DND-41 (cell line): ENCODE data around the gene CLMN.

Experiments
- ATAC-seq: fragments of 200-7000 bp; cut with Tn5 transposase; 3 replicates; pipeline ENCODE4 v1.9.1; 2021; ENCODE audit warnings: low read depth; ENCODE audit not compliant: insufficient read depth
- DNase-seq: peaks from one replicate; pipeline ENCODE4 v3.0.0-alpha.2; 2020
- H2AFZ ChIP-seq: 2 replicates; pipeline ENCODE4 v1.6.0; 2012; ENCODE audit warnings: low read depth, low read length
- H3K27ac ChIP-seq: 2 replicates; pipeline ENCODE4 v1.5.1; 2012; ENCODE audit warnings: low read length, inconsistent platforms
- H3K27me3 ChIP-seq: fragments of 200-600 bp; sonication (generic); 2 replicates; pipeline ENCODE4 v1.6.0; 2012; ENCODE audit warnings: low read length, mild to moderate bottlenecking, inconsistent platforms; ENCODE audit not compliant: insufficient read depth, poor library complexity
- H3K36me3 ChIP-seq: 2 replicates; pipeline ENCODE4 v1.5.1; 2012; ENCODE audit warnings: low read length, inconsistent platforms; ENCODE audit not compliant: insufficient read depth
- H3K4me1 ChIP-seq: 2 replicates; pipeline ENCODE4 v1.5.1; 2012; ENCODE audit warnings: mild to moderate bottlenecking, low read length; ENCODE audit not compliant: insufficient read depth
- H3K4me2 ChIP-seq: 2 replicates; pipeline ENCODE4 v1.6.0; 2012; ENCODE audit warnings: mild to moderate bottlenecking, moderate library complexity, low read length, inconsistent platforms; ENCODE audit not compliant: insufficient read depth
- H3K4me3 ChIP-seq, 2 experiments: fragments of 200-600 bp in 1 of 2; shearing (Covaris generic) in 1 of 2; 2 replicates each; pipeline ENCODE4 v1.5.1; 2012 to 2016; ENCODE audit warnings: inconsistent platforms in 2 of 2, low read length in 2 of 2, mild to moderate bottlenecking in 2 of 2, low read depth in 1 of 2, moderate library complexity in 1 of 2
- H3K79me2 ChIP-seq: 2 replicates; pipeline ENCODE4 v1.6.0; 2012; ENCODE audit warnings: low read length, inconsistent platforms; ENCODE audit not compliant: insufficient read depth
- H3K9ac ChIP-seq: 2 replicates; pipeline ENCODE4 v1.6.0; 2012; ENCODE audit warnings: low read depth, mild to moderate bottlenecking, inconsistent platforms, low read length, moderate library complexity
- H3K9me3 ChIP-seq: 2 replicates; pipeline ENCODE4 v1.5.1; 2012; ENCODE audit warnings: low read length, moderate library complexity, mild to moderate bottlenecking, inconsistent platforms; ENCODE audit not compliant: insufficient read depth, severe bottlenecking
- H4K20me1 ChIP-seq: 2 replicates; pipeline ENCODE4 v1.6.0; 2012; ENCODE audit warnings: low read length; ENCODE audit not compliant: insufficient read depth
- EZH2 ChIP-seq: IDR thresholded peaks from 3 replicates; pipeline ENCODE4 v1.6.1; 2012; ENCODE audit warnings: borderline replicate concordance, low read depth, mild to moderate bottlenecking, moderate library complexity, low read length, inconsistent platforms; ENCODE audit not compliant: severe bottlenecking
- TF ChIP-seq, protein P1 (sequence below): IDR thresholded peaks from 2 replicates; pipeline ENCODE4 v1.5.1; 2012; ENCODE audit warnings: borderline replicate concordance, low read length, moderate library complexity, mild to moderate bottlenecking; ENCODE audit not compliant: poor library complexity, severe bottlenecking; ENCODE audit errors: extremely low read depth

The CLMN gene

DNA sequence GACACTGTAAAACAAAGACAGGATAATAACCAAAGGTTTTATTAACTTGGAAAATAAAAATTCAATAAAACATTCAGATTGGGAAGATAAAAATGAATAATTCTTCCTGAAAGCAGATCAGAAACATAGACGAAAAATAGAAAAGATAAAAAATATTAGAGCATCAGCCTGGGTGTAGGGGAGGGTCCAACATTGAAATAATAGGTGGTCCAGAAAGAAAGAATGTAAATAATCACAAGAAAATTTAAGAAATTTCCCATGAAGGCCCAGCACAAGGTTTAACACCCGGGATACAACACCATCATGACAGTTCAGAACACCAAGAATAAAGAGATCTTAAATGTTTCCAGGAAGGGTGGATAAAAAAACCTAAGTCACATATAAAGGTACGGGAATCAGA lies 131.3 kb downstream of the CLMN start:
- no peaks in the 10 kb centered on the region for H3K79me2 ChIP-seq
- no peak for TF ChIP-seq EZH2
- TF ChIP-seq, protein P1, sequence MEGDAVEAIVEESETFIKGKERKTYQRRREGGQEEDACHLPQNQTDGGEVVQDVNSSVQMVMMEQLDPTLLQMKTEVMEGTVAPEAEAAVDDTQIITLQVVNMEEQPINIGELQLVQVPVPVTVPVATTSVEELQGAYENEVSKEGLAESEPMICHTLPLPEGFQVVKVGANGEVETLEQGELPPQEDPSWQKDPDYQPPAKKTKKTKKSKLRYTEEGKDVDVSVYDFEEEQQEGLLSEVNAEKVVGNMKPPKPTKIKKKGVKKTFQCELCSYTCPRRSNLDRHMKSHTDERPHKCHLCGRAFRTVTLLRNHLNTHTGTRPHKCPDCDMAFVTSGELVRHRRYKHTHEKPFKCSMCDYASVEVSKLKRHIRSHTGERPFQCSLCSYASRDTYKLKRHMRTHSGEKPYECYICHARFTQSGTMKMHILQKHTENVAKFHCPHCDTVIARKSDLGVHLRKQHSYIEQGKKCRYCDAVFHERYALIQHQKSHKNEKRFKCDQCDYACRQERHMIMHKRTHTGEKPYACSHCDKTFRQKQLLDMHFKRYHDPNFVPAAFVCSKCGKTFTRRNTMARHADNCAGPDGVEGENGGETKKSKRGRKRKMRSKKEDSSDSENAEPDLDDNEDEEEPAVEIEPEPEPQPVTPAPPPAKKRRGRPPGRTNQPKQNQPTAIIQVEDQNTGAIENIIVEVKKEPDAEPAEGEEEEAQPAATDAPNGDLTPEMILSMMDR = no peak
- no peak for DNase-seq
- no peaks in the 10 kb centered on the region for H3K4me1 ChIP-seq
- H3K9ac ChIP-seq = no peak overlapping the region
- no peaks in the 10 kb centered on the region for H3K9me3 ChIP-seq
- no peaks in the 10 kb centered on the region for H4K20me1 ChIP-seq
- no peaks in the 10 kb centered on the region for H3K36me3 ChIP-seq
- no peak overlapping the region for H2AFZ ChIP-seq
- no peak overlapping the region for H3K27ac ChIP-seq
- H3K27me3 ChIP-seq = no peaks in the 10 kb centered on the region
- no peak overlapping the region for H3K4me2 ChIP-seq
- ATAC-seq = no peak
- H3K4me3 ChIP-seq = no peak overlapping the region

DNA sequence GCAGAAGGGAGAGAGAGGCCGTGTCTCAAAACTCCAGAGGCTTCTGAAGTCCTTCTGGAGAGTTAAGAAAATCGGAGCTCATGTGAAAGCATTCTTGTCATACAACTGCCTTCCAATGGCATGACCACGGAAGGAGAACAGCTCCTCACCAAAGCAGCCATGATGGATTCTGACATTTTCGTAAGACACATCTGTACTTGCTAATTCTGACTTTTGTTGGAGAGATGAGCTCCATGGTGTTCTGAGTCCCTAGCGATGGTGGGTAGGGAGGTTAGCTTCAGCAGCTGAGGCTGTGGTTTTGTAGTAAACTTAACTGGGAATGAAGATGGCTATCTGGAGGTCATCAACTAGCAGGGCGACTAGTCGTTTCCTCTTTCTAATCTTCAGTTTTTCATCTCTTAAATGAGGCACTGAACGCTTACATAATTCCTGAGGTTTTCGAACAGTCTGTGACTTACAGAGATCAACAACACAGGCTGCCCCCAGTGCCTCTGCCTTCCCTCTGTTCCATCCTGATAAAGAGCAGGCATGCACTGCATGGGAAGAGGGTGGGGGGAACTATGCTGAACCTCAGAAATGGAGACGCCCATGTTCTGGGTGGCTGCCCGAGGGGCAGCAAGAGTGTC lies 133.8 kb downstream of the CLMN start:
- no peaks in the 10 kb centered on the region for H3K4me1 ChIP-seq
- no peaks in the 10 kb centered on the region for H3K9me3 ChIP-seq
- DNase-seq = no peak
- H3K27me3 ChIP-seq = no peaks in the 10 kb centered on the region
- no peaks in the 10 kb centered on the region for H4K20me1 ChIP-seq
- no peak overlapping the region for H3K4me2 ChIP-seq
- H3K79me2 ChIP-seq = no peaks in the 10 kb centered on the region
- no peak overlapping the region for H3K4me3 ChIP-seq
- H3K27ac ChIP-seq = no peak overlapping the region
- H3K9ac ChIP-seq = no peak overlapping the region
- H2AFZ ChIP-seq = no peak overlapping the region
- H3K36me3 ChIP-seq = no peaks in the 10 kb centered on the region
- TF ChIP-seq EZH2 = no peak
- TF ChIP-seq, protein P1 = no peak
- no peak for ATAC-seq

DNA sequence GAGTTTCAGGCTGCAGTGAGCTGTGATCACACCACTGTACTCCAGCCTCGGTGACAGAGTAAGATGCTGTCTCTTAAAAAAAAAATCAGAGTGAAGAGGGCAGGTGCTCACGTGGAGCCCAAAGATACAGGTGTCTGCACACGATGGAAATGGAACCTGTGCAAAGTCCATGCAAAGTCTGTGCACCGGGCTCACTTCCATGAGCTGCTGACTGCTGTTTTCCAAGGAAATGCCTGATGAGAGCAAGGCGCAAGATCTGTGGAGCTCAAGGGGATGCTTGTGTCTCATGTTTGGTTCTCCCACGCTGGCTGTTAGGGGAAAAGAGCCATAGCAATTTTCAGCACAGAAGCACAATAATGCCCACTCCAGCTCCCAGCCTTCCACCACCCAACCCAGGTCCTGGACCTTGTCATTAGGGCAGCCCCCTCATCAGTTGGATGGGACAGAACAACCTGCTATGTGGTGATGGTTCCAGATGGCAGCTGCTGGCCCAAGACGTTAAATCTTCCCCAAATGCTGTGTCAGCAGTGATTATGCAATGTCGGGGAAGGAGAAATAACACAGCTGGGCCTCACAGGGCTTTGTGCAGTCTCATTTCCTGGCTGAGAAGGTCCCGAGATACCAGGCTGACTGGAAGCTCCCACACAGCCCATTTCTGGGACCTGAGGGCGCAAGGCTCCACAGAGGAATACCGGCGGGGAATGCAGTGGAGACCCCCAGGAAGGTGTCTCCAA lies 134.5 kb downstream of the CLMN start:
- no peaks in the 10 kb centered on the region for H4K20me1 ChIP-seq
- TF ChIP-seq EZH2 = no peak
- TF ChIP-seq, protein P1 = no peak
- no peaks in the 10 kb centered on the region for H3K79me2 ChIP-seq
- no peak overlapping the region for H3K4me3 ChIP-seq
- H3K36me3 ChIP-seq = no peaks in the 10 kb centered on the region
- no peak overlapping the region for H3K4me2 ChIP-seq
- no peak overlapping the region for H2AFZ ChIP-seq
- H3K9ac ChIP-seq = no peak overlapping the region
- no peaks in the 10 kb centered on the region for H3K27me3 ChIP-seq
- H3K9me3 ChIP-seq = no peaks in the 10 kb centered on the region
- ATAC-seq (no peak), DNase-seq (no peak)
- H3K4me1 ChIP-seq = no peaks in the 10 kb centered on the region
- H3K27ac ChIP-seq = no peak overlapping the region
